Activated CD4-positive, alpha-beta T cell treated with anti-CD3 and anti-CD28 coated beads for 1 hour (primary cell): ENCODE measurements around the gene ATAD3C.
"Not testable (repeated sequence)": the region's sequence is repeated elsewhere in the genome, so short reads cannot be mapped to it uniquely, and the experiment has no call there.

Experiments used
- DNase-seq: peaks from one replicate; pipeline ENCODE4 v3.0.0-alpha.2; 2020

Gene ATAD3C

GRCh38 chr1:1451696-1452364 is 2.3 kb downstream of the ATAD3C start:
- DNase-seq, result no peak

GRCh38 chr1:1452365-1452739 is 2.9 kb downstream of the ATAD3C start:
- not testable (repeated sequence) for DNase-seq

GRCh38 chr1:1452882-1453281 is 3.4 kb downstream of the ATAD3C start:
- DNase-seq, result no peak

GRCh38 chr1:1454286-1455056 is 5.0 kb downstream of the ATAD3C start:
- DNase-seq, result not testable (repeated sequence)

- no peak for DNase-seq
Observed at GRCh38 chr1:1455366-1455884, 5.9 kb downstream of the ATAD3C start.

GRCh38 chr1:1455934-1456333 is 6.4 kb downstream of the ATAD3C start:
- DNase-seq, result not testable (repeated sequence)

- DNase-seq, result not testable (repeated sequence)
Observed at GRCh38 chr1:1456683-1457255, 7.3 kb downstream of the ATAD3C start.

GRCh38 chr1:1459156-1459555 is 9.7 kb downstream of the ATAD3C start:
- not testable (repeated sequence) for DNase-seq

GRCh38 chr1:1459711-1460110 is 10.2 kb downstream of the ATAD3C start:
- DNase-seq, result not testable (repeated sequence)

GRCh38 chr1:1460540-1461130 is 11.1 kb downstream of the ATAD3C start:
- no peak for DNase-seq

- DNase-seq, result no peak
Observed at GRCh38 chr1:1461721-1462317, 12.3 kb downstream of the ATAD3C start.

- no peak for DNase-seq
Observed at GRCh38 chr1:1462318-1462966, 13.0 kb downstream of the ATAD3C start.

- DNase-seq, result no peak
Observed at GRCh38 chr1:1463312-1463711, 13.8 kb downstream of the ATAD3C start.

- DNase-seq, result not testable (repeated sequence)
Observed at GRCh38 chr1:1468196-1468985, 18.9 kb downstream of the ATAD3C start.

- no peak for DNase-seq
Observed at GRCh38 chr1:1470626-1471388, 21.3 kb downstream of the ATAD3C start.

GRCh38 chr1:1471389-1472052 is 22.0 kb downstream of the ATAD3C start, which contains the start of gene ATAD3B:
Gene ATAD3B (plus strand): TSS chr1:1471765. CDS start chr1:1471885, 120 bp downstream.
- DNase-seq, result peak; percentile 85

GRCh38 chr1:1472053-1472876 is 22.8 kb downstream of the ATAD3C start:
- not testable (repeated sequence) for DNase-seq

GRCh38 chr1:1476011-1476410 is 26.5 kb downstream of the ATAD3C start:
- DNase-seq, result not testable (repeated sequence)

- DNase-seq, result no peak
Observed at GRCh38 chr1:1477206-1477605, 27.7 kb downstream of the ATAD3C start.
